Measurements from ENCODE around the gene MINPP1. TPM values are rescaled to one million over a fixed set of nuclear protein-coding genes. Genes with fewer than 3 reads are reported as not detected.

The MINPP1 gene
- total RNA-seq, 3 donors from 2014 or later: 12.0 to 28.3 (median 20.8) TPM

GRCh38 chr10:87534173-87534858, 29.6 kb downstream of the MINPP1 start:
- no peaks in the 10 kb centered on the region for H3K9me3 ChIP-seq
- no peak for DNase-seq
- H3K4me1 ChIP-seq (ENCODE audit: low read depth): no peaks in the 10 kb centered on the region
- intact Hi-C loops (cut with DNase I, micrococcal nuclease): loop anchor here in 1 of 2 donors (10.0 kb wide), 1 partner anchor 200 kb away; no protein-coding TSS in a partner anchor
- TF ChIP-seq, protein P1, sequence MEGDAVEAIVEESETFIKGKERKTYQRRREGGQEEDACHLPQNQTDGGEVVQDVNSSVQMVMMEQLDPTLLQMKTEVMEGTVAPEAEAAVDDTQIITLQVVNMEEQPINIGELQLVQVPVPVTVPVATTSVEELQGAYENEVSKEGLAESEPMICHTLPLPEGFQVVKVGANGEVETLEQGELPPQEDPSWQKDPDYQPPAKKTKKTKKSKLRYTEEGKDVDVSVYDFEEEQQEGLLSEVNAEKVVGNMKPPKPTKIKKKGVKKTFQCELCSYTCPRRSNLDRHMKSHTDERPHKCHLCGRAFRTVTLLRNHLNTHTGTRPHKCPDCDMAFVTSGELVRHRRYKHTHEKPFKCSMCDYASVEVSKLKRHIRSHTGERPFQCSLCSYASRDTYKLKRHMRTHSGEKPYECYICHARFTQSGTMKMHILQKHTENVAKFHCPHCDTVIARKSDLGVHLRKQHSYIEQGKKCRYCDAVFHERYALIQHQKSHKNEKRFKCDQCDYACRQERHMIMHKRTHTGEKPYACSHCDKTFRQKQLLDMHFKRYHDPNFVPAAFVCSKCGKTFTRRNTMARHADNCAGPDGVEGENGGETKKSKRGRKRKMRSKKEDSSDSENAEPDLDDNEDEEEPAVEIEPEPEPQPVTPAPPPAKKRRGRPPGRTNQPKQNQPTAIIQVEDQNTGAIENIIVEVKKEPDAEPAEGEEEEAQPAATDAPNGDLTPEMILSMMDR (IDR thresholded peaks at IDR 0.05): no peak
- ATAC-seq: no peak
- H3K36me3 ChIP-seq (ENCODE audit: low read depth): no peaks in the 10 kb centered on the region
- no peak overlapping the region for H3K4me3 ChIP-seq

DNA sequence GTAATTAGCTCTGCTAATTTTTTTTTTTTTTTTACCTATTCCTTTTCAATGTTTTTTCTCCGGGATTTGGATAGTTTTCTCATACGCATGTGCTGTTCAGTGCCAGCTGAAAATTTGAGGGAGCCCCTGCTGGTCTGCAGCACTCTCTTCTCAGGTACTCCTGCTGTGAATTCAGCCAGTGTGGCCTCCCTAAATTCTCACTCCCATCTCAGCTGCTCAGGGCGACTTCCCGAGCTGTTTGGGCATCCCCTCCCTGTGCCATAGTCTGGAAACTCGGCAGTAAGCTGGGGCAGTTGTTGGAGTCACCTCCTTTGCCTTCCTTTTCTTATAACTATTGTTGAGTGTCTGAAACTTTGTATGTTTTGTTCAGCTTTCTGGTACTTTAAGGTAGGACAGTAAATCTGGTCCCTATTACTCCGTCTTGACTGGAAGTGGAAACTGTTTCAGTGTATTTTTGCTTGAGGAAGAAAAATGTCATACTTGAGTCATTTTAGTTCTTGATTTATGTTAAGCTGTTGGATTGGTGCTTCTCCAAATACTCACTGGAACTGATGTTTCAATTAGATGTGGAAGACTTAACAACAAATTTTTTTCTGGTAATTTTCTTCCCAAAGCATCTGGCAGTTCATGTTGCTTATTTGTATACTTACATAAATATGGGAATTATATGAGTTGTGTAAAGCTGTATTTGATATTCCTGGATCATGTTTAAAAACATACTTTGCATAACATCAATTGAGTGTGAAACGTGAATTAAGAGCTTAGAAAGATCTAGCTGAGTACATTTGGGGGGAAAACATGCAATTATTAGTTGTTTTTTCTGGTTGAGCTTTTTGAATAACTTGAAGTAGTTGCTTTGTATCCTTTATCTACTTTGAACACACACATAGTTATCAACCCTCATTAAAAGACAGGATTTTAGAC, 33.7 kb downstream of the MINPP1 start:
- DNase-seq (no peak), ATAC-seq (no peak)
- H3K9me3 ChIP-seq: peaks cover 5% of the 10 kb centered on the region
- no peaks in the 10 kb centered on the region for H3K36me3 ChIP-seq (ENCODE audit: low read depth)
- intact Hi-C loops (cut with DNase I, micrococcal nuclease): loop anchor here in 1 of 2 donors (10.0 kb wide), 1 partner anchor 196 kb away; no protein-coding TSS in a partner anchor
- TF ChIP-seq, protein P1 (IDR thresholded peaks at IDR 0.05): no peak
- no peaks in the 10 kb centered on the region for H3K4me1 ChIP-seq (ENCODE audit: low read depth)
- no peak overlapping the region for H3K4me3 ChIP-seq

DNA sequence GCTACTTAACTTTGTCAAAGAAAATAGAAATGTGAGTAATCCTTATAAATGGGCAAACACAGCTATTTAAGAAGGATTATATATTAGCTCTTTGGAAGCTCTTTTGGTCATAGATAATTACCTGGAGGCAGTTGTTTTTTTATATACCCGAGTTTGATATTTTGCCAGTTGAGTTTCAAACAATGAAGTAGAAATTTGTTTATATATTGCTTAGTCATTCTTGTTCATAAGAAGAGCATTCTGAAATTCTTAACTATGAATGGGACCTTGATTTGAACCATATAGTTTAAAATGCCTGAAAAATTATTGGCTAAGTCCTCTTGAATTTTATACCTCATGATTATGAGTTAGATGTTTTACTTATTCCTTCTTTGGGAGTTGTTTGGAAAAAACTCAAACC, 36.4 kb downstream of the MINPP1 start:
- TF ChIP-seq, protein P1 (IDR thresholded peaks at IDR 0.05): no peak
- intact Hi-C loops (cut with DNase I, micrococcal nuclease): no loop called here

GRCh38 chr10:87544721-87545120, 40.0 kb downstream of the MINPP1 start:
- no peaks in the 10 kb centered on the region for H3K4me1 ChIP-seq (ENCODE audit: low read depth)
- ATAC-seq (no peak), DNase-seq (no peak)
- no peaks in the 10 kb centered on the region for H3K36me3 ChIP-seq (ENCODE audit: low read depth)
- intact Hi-C loops (cut with DNase I, micrococcal nuclease): no loop called here
- peaks cover 5% of the 10 kb centered on the region for H3K9me3 ChIP-seq
- TF ChIP-seq, protein P1 (IDR thresholded peaks at IDR 0.05): no peak
- H3K4me3 ChIP-seq: no peak overlapping the region

More for the DNA sequence above, 36.4 kb downstream of the MINPP1 start:
- ATAC-seq (no peak), DNase-seq (no peak)
- Histone ChIP-seq H3K36me3 (ENCODE audit: low read depth) (no peaks in the 10 kb centered on the region), H3K9me3 (peaks cover 5% of the 10 kb centered on the region), H3K4me1 (ENCODE audit: low read depth) (no peaks in the 10 kb centered on the region), H3K4me3 (no peak overlapping the region)

- intact Hi-C loops (cut with DNase I, micrococcal nuclease): no loop called here
- DNase-seq (no peak), ATAC-seq (no peak)
- TF ChIP-seq, protein P1 (IDR thresholded peaks at IDR 0.05): no peak
- Histone ChIP-seq H3K9me3 (peaks cover 5% of the 10 kb centered on the region), H3K4me1 (ENCODE audit: low read depth) (no peaks in the 10 kb centered on the region), H3K36me3 (ENCODE audit: low read depth) (no peaks in the 10 kb centered on the region), H3K4me3 (no peak overlapping the region)
Measured at GRCh38 chr10:87545783-87546182, 41.1 kb downstream of the MINPP1 start.
